ENCODE measurements around the gene CPSF3. TPM values are rescaled to one million over a fixed set of nuclear protein-coding genes. Genes with fewer than 3 reads are reported as not detected.

CPSF3 gene
- total and polyA plus RNA-seq, 2 of the 8 experiments (the other 6 are each of a cell fraction or from before 2014, with no cell fraction given): 44.5 to 93.3 TPM

DNA sequence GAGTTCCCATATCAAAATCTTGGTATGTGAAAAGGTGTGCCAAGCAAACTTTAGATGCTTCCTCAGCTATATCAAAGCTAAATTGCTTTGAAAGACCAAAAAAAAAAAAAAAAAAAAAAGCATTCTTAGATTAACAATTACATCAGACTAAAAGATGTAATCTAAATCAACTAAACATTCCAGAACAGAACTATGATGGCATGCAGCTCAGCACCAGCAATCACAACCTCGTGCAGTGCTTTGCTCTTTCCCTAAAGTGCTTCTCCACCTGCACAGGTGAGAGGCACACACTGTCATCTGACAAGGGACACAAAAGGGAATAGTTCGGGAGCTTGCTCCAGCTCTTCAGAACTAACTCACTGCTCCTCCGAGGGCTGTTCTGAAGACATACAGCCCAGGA, 94.7 kb downstream of the CPSF3 start (continued):
- TF ChIP-seq EP300 (IDR thresholded peaks at IDR 0.05; ENCODE audit: borderline replicate concordance in 1 of 2, low read depth in 2 of 2, low read length in 2 of 2) (no peak), TBP (IDR thresholded peaks at IDR 0.05; ENCODE audit: low read depth, low read length) (no peak), SUZ12 (IDR thresholded peaks at IDR 0.05; ENCODE audit: low read length) (no peak), EZH2 (IDR thresholded peaks at IDR 0.05; ENCODE audit: low read depth, low read length, severe bottlenecking) (no peak), BCL11A (IDR thresholded peaks at IDR 0.05; ENCODE audit: low read depth in 2 of 2, low read length in 2 of 2) (no peak)
- TF ChIP-seq, protein P1, sequence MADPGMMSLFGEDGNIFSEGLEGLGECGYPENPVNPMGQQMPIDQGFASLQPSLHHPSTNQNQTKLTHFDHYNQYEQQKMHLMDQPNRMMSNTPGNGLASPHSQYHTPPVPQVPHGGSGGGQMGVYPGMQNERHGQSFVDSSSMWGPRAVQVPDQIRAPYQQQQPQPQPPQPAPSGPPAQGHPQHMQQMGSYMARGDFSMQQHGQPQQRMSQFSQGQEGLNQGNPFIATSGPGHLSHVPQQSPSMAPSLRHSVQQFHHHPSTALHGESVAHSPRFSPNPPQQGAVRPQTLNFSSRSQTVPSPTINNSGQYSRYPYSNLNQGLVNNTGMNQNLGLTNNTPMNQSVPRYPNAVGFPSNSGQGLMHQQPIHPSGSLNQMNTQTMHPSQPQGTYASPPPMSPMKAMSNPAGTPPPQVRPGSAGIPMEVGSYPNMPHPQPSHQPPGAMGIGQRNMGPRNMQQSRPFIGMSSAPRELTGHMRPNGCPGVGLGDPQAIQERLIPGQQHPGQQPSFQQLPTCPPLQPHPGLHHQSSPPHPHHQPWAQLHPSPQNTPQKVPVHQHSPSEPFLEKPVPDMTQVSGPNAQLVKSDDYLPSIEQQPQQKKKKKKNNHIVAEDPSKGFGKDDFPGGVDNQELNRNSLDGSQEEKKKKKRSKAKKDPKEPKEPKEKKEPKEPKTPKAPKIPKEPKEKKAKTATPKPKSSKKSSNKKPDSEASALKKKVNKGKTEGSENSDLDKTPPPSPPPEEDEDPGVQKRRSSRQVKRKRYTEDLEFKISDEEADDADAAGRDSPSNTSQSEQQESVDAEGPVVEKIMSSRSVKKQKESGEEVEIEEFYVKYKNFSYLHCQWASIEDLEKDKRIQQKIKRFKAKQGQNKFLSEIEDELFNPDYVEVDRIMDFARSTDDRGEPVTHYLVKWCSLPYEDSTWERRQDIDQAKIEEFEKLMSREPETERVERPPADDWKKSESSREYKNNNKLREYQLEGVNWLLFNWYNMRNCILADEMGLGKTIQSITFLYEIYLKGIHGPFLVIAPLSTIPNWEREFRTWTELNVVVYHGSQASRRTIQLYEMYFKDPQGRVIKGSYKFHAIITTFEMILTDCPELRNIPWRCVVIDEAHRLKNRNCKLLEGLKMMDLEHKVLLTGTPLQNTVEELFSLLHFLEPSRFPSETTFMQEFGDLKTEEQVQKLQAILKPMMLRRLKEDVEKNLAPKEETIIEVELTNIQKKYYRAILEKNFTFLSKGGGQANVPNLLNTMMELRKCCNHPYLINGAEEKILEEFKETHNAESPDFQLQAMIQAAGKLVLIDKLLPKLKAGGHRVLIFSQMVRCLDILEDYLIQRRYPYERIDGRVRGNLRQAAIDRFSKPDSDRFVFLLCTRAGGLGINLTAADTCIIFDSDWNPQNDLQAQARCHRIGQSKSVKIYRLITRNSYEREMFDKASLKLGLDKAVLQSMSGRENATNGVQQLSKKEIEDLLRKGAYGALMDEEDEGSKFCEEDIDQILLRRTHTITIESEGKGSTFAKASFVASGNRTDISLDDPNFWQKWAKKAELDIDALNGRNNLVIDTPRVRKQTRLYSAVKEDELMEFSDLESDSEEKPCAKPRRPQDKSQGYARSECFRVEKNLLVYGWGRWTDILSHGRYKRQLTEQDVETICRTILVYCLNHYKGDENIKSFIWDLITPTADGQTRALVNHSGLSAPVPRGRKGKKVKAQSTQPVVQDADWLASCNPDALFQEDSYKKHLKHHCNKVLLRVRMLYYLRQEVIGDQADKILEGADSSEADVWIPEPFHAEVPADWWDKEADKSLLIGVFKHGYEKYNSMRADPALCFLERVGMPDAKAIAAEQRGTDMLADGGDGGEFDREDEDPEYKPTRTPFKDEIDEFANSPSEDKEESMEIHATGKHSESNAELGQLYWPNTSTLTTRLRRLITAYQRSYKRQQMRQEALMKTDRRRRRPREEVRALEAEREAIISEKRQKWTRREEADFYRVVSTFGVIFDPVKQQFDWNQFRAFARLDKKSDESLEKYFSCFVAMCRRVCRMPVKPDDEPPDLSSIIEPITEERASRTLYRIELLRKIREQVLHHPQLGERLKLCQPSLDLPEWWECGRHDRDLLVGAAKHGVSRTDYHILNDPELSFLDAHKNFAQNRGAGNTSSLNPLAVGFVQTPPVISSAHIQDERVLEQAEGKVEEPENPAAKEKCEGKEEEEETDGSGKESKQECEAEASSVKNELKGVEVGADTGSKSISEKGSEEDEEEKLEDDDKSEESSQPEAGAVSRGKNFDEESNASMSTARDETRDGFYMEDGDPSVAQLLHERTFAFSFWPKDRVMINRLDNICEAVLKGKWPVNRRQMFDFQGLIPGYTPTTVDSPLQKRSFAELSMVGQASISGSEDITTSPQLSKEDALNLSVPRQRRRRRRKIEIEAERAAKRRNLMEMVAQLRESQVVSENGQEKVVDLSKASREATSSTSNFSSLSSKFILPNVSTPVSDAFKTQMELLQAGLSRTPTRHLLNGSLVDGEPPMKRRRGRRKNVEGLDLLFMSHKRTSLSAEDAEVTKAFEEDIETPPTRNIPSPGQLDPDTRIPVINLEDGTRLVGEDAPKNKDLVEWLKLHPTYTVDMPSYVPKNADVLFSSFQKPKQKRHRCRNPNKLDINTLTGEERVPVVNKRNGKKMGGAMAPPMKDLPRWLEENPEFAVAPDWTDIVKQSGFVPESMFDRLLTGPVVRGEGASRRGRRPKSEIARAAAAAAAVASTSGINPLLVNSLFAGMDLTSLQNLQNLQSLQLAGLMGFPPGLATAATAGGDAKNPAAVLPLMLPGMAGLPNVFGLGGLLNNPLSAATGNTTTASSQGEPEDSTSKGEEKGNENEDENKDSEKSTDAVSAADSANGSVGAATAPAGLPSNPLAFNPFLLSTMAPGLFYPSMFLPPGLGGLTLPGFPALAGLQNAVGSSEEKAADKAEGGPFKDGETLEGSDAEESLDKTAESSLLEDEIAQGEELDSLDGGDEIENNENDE (IDR thresholded peaks at IDR 0.05; ENCODE audit: insufficient replicate concordance, low read length): no peak
